Keratinocyte (primary cell): Measurements from ENCODE around the gene AKT1. TPM values are rescaled to one million over a fixed set of nuclear protein-coding genes. Genes with fewer than 3 reads are reported as not detected.
A peak's percentile ranks its signal among the peaks of the same experiment; 100 is the strongest.

Experiments used
- DNase-seq: peaks from one replicate; pipeline ENCODE4 v3.0.0-alpha.2; 2011; ENCODE audit warnings: low read depth, missing footprints, low spot score
- FAIRE-seq: peaks from 2 replicates; lab custom pipeline; 2011; peaks lifted over from hg19 to GRCh38; lab: Jason Lieb, UNC
- H2AFZ ChIP-seq: 2 replicates; pipeline ENCODE4 v1.6.0; 2012; ENCODE audit warnings: low read length, control low read depth, inconsistent platforms; ENCODE audit not compliant: control insufficient read depth
- H3K27ac ChIP-seq: 2 replicates; pipeline ENCODE4 v1.5.1; 2011; ENCODE audit warnings: low read length; ENCODE audit not compliant: control insufficient read depth, insufficient read depth
- H3K27me3 ChIP-seq: 3 replicates; pipeline ENCODE4 v1.6.0; 2011; ENCODE audit warnings: low read length; ENCODE audit not compliant: control insufficient read depth, insufficient read depth; ENCODE audit errors: extremely low read depth
- H3K36me3 ChIP-seq, 2 experiments: 2 replicates in 1 of 2; 3 replicates in 1 of 2; pipeline ENCODE4 v1.5.1; 2011; ENCODE audit warnings: low read length in 2 of 2, mild to moderate bottlenecking in 1 of 2; ENCODE audit not compliant: control insufficient read depth in 2 of 2, insufficient read depth in 2 of 2; ENCODE audit errors: extremely low read depth in 1 of 2
- H3K4me1 ChIP-seq: 3 replicates; pipeline ENCODE4 v1.5.1; 2011; ENCODE audit warnings: low read length; ENCODE audit not compliant: control insufficient read depth, insufficient read depth; ENCODE audit errors: extremely low read depth
- H3K4me2 ChIP-seq: 3 replicates; pipeline ENCODE4 v1.6.0; 2011; ENCODE audit warnings: low read depth, low read length; ENCODE audit not compliant: control insufficient read depth, insufficient read depth; ENCODE audit errors: extremely low read depth
- H3K4me3 ChIP-seq, 3 experiments: fragments of 200-600 bp in 1 of 3; sonication (generic) in 1 of 3; 2 replicates in 2 of 3; 3 replicates in 1 of 3; pipeline ENCODE4 v1.5.1; 2011 to 2016; ENCODE audit warnings: low read length in 3 of 3, mild to moderate bottlenecking in 3 of 3, control low read depth in 2 of 3, inconsistent platforms in 1 of 3, low read depth in 1 of 3, mixed read lengths in 1 of 3, mixed run types in 1 of 3, moderate library complexity in 1 of 3; ENCODE audit not compliant: control insufficient read depth in 2 of 3, insufficient read depth in 2 of 3; ENCODE audit errors: extremely low read depth in 1 of 3
- H3K79me2 ChIP-seq: 2 replicates; pipeline ENCODE4 v1.6.0; 2012; ENCODE audit warnings: low read length; ENCODE audit not compliant: control insufficient read depth, insufficient read depth
- H3K9ac ChIP-seq: 3 replicates; pipeline ENCODE4 v1.6.0; 2011; ENCODE audit warnings: low read length; ENCODE audit not compliant: control insufficient read depth, insufficient read depth; ENCODE audit errors: extremely low read depth
- H3K9me1 ChIP-seq: 3 replicates; pipeline ENCODE4 v1.6.0; 2011; ENCODE audit warnings: low read length; ENCODE audit not compliant: control insufficient read depth, insufficient read depth; ENCODE audit errors: extremely low read depth
- H3K9me3 ChIP-seq: 2 replicates; pipeline ENCODE4 v1.5.1; 2012; ENCODE audit warnings: low read depth, low read length; ENCODE audit not compliant: control insufficient read depth
- H4K20me1 ChIP-seq: 3 replicates; pipeline ENCODE4 v1.6.0; 2011; ENCODE audit warnings: low read length; ENCODE audit not compliant: control insufficient read depth, insufficient read depth; ENCODE audit errors: extremely low read depth
- CTCF ChIP-seq, 3 experiments: IDR thresholded peaks in 1 of 3; conservative IDR thresholded peaks in 1 of 3; optimal IDR thresholded peaks in 1 of 3; 2 replicates in 2 of 3; 3 replicates in 1 of 3; pipeline versions ENCODE3 to v1.5.1; 2011; ENCODE audit warnings: low read length in 3 of 3, mild to moderate bottlenecking in 3 of 3, moderate library complexity in 2 of 3, control low read depth in 1 of 3, inconsistent platforms in 1 of 3; ENCODE audit not compliant: insufficient read depth in 2 of 3; ENCODE audit errors: extremely low read depth in 1 of 3
- EZH2 ChIP-seq: IDR thresholded peaks from one replicate; pipeline ENCODE4 v1.6.1; 2012; ENCODE audit warnings: inconsistent platforms, mild to moderate bottlenecking, low read length, moderate library complexity
- dilution Hi-C: fragments of 300-500 bp; cut with MboI; formaldehyde crosslinking; loops from one replicate; pipeline ENCODE4 v1.7.0; 2020; ENCODE audit warnings: low sequenced_read_pairs; ENCODE audit not compliant: extremely low pct_ligation_motif_present
- polyA plus RNA-seq, 5 experiments: library from polyadenylated mRNA; depleted of rRNA in 3 of 5; stranded (reverse) in 3 of 5; stranded (forward) in 1 of 5; unstranded in 1 of 5; fragments of >200 nt; gene quantifications; 1 replicate in 1 of 5; 2 replicates in 3 of 5; 3 replicates in 1 of 5; pipeline versions ENCODE4 v1.2.1 to v1.2.3, GENCODE V29; 2011 to 2012; ENCODE audit warnings: missing spikeins in 2 of 5, low read depth in 1 of 5, low replicate concordance in 1 of 5

The AKT1 gene
- polyA plus RNA-seq, 1 donor (not counting 4 experiments of a cell fraction or from before 2014, with no cell fraction given) = 82.3 TPM

GRCh38 chr14:104731320-104732294, 63.9 kb downstream of the AKT1 start:
- DNase-seq = no peak
- Histone ChIP-seq H3K9ac (no peak overlapping the region), H3K27ac (no peak overlapping the region), H3K36me3 (no peaks in the 10 kb centered on the region), H4K20me1 (no peaks in the 10 kb centered on the region), H3K4me1 (peaks cover 20% of the 10 kb centered on the region), H3K9me1 (no peaks in the 10 kb centered on the region), H3K4me2 (no peak overlapping the region), H2AFZ (no peak overlapping the region), H3K4me3 (no peak overlapping the region), H3K9me3 (no peaks in the 10 kb centered on the region), H3K79me2 (no peaks in the 10 kb centered on the region), H3K27me3 (peaks cover 2% of the 10 kb centered on the region)
- TF ChIP-seq CTCF (optimal IDR thresholded peaks at IDR 0.05 in 1 of 3, IDR thresholded peaks at IDR 0.05 in 1 of 3, conservative IDR thresholded peaks at IDR 0.05 in 1 of 3; ENCODE audit: extremely low read depth in 1 of 3, insufficient read depth in 2 of 3, low read length in 3 of 3) (peak; percentile 33 to 49 (median 49)), EZH2 (no peak)
- dilution Hi-C loops = no loop called here
- FAIRE-seq = no peak

- H2AFZ ChIP-seq = no peak overlapping the region
- dilution Hi-C loops = no loop called here
- TF ChIP-seq CTCF (optimal IDR thresholded peaks at IDR 0.05 in 1 of 3, IDR thresholded peaks at IDR 0.05 in 1 of 3, conservative IDR thresholded peaks at IDR 0.05 in 1 of 3; ENCODE audit: extremely low read depth in 1 of 3, insufficient read depth in 2 of 3, low read length in 3 of 3) = no peak
- TF ChIP-seq EZH2 = no peak
- H3K4me2 ChIP-seq = no peak overlapping the region
- FAIRE-seq (no peak), DNase-seq (no peak)
- peaks cover 5% of the 10 kb centered on the region for H3K27me3 ChIP-seq
- no peaks in the 10 kb centered on the region for H4K20me1 ChIP-seq
- H3K4me1 ChIP-seq = peaks cover 14% of the 10 kb centered on the region
- no peak overlapping the region for H3K4me3 ChIP-seq
- H3K27ac ChIP-seq = no peak overlapping the region
- no peaks in the 10 kb centered on the region for H3K36me3 ChIP-seq
- H3K79me2 ChIP-seq = no peaks in the 10 kb centered on the region
- H3K9ac ChIP-seq = no peak overlapping the region
- no peaks in the 10 kb centered on the region for H3K9me1 ChIP-seq
- no peaks in the 10 kb centered on the region for H3K9me3 ChIP-seq
Measured at GRCh38 chr14:104730487-104730886, 65.1 kb downstream of the AKT1 start.
